WI38 (cell line): ENCODE measurements around the gene EXOC4.

Experiments
- H3K4me3 ChIP-seq: 2 replicates; pipeline ENCODE4 v1.5.1; 2011; ENCODE audit warnings: low read depth, mild to moderate bottlenecking, control low read depth, low read length
- TF ChIP-seq, protein P1 (sequence below): IDR thresholded peaks from 2 replicates; pipeline ENCODE4 v1.5.1; 2012; ENCODE audit warnings: low read depth, mild to moderate bottlenecking, control low read depth, low read length

The EXOC4 gene

DNA sequence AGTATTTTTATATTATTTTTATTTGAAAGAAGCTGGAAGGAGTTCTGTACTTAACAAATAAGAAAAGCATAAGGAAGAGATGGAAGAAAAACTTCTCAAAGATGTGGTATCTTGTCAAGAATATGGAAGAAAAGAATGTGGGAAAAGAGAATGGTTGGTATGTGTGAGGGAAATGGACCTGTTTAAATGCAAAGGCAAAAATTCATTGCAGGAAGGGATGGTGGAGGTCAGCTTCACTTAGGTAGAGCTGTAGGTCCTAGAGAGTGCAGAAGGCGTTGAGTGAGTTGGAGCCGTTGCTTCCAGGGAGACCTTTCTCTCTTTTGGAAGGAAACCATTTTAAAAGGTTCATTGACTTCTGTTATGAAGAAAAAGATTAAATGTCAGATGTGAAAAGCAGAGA lies 107.3 kb downstream of the EXOC4 start:
- TF ChIP-seq, protein P1, sequence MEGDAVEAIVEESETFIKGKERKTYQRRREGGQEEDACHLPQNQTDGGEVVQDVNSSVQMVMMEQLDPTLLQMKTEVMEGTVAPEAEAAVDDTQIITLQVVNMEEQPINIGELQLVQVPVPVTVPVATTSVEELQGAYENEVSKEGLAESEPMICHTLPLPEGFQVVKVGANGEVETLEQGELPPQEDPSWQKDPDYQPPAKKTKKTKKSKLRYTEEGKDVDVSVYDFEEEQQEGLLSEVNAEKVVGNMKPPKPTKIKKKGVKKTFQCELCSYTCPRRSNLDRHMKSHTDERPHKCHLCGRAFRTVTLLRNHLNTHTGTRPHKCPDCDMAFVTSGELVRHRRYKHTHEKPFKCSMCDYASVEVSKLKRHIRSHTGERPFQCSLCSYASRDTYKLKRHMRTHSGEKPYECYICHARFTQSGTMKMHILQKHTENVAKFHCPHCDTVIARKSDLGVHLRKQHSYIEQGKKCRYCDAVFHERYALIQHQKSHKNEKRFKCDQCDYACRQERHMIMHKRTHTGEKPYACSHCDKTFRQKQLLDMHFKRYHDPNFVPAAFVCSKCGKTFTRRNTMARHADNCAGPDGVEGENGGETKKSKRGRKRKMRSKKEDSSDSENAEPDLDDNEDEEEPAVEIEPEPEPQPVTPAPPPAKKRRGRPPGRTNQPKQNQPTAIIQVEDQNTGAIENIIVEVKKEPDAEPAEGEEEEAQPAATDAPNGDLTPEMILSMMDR: no peak
- no peak overlapping the region for H3K4me3 ChIP-seq

DNA sequence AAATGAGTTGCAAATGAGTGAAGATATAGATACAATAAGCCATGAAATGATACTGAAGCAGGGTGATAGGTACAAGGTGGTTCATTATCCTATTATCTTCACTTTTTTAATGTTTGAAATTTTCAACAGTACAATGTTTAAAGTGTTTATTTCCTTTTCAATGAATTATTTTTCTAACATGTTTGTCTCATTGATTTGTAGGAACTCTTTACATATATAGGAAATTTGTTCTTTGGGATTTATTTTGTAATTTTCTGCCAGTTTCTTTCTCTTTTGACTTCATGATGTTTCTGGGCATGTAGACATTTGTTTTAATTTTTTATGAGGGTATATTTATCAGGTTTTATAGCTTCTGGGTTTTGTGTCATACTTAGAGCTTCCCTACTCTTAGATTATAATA lies 108.9 kb downstream of the EXOC4 start:
- TF ChIP-seq, protein P1: no peak
- H3K4me3 ChIP-seq: no peak overlapping the region

DNA sequence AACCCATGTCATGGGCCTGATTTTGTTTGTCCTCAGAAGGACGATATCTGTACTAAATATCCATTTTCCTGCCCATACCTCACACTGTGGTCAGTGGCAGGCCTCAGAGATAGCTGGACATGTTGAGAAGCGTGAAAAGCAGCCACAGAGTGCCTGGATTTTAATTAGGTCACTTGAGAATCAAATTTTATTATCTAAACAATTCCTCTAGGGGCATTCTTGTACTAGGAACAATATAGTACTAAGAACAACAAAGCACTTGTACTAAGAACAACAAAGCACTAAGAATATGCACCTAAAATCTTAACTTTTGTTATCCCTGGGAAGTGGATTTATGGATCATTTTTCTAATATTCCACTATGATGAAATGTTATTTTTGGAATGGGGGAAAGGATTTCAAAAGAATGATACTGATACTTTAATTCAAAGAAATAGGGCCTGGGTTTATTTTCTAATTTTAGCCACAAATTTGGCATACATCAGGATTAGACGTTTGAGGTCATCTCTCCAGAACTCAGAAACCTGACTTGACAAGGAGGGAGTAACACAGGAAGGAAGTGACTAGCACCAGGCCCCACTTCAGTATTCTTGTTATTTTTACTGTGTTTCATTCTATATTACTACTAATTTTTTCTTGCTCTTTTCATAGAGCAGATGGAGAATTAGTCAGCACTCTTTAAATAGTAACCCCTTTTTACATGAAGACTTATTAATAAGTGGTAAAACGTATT lies 112.2 kb downstream of the EXOC4 start:
- TF ChIP-seq, protein P1: no peak

DNA sequence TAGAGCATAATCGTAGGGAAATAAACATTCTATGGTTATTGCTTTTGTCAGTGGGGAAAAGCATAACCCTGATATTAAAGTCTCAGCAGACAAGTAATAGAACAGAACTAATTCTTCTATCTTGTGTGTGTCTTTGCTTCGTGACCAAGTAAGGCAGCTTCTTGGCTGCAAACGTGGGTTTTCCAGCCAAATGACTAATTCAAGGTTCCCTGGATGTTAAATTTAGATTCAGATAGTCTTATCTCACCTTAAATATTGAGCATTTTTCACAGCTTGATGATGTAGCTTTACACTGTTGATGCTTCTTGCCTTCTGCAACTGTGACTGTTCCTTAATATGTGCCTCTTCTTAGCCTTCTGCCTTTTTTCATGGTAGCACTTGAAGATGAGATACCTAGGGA lies 113.0 kb downstream of the EXOC4 start:
- no peak overlapping the region for H3K4me3 ChIP-seq
- TF ChIP-seq, protein P1: no peak

More for the DNA sequence above, 112.2 kb downstream of the EXOC4 start:
- no peak overlapping the region for H3K4me3 ChIP-seq

DNA sequence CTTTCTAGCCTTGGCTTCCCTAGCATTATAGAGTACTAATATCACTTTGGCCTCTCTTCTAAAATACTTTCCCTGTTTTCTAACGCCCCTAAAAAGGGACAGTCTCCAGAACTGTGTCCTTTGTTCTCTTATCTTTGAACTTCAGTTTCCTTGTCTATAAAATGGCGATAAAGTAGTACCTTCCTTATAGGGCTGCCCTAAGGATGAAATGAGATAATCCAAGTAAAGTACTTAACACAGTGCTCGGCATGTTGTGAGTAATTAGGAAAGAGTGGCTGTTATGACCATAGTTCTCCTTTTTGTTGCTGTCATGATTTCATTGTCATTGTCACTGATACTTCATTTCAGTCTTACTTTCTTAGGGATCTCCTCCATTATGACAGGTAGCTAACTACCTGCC lies 114.7 kb downstream of the EXOC4 start:
- no peak overlapping the region for H3K4me3 ChIP-seq
- TF ChIP-seq, protein P1: no peak

DNA sequence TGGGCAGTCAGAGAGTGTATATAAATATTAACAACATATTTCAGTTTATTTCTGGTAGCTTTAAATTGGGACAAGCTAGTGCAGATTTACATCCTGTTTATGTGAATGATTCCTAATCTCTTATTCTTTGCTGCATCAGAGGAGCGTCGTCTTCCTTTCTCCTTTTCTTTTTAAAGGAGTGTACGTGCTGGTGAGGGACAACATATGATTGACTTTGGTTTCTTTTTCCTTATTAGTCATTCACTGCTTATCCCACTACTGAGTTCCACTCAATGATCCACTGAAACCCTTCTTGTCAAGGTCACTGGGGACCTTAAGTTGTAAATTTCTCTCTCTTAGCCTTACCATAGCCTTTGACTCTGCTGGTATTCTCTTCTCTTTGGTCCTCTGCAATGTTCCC lies 116.3 kb downstream of the EXOC4 start:
- peak overlapping the region; percentile 27 for H3K4me3 ChIP-seq
- TF ChIP-seq, protein P1: no peak

DNA sequence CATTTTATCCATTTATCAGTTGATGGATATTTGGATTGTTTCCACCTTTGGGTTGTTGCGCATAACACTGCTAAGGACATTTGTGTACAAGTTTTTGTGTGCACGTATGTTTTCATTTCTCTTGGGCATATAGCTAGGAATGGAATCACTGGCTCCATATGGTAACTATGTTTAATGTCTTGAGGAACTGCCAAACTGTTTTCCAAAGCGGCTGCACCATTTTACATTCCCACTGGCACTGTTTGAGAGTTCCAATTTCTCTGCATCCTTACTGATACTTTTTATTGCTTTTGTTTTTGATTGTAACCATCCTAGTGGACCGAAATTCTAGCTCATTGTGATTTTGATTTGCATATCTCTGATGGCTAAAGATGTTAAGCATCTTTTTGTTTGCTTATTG lies 118.7 kb downstream of the EXOC4 start:
- H3K4me3 ChIP-seq: no peak overlapping the region
- TF ChIP-seq, protein P1: no peak
